Small intestine (tissue), 7 donors: ENCODE data around the gene KLK14. TPM values are rescaled to one million over a fixed set of nuclear protein-coding genes. Genes with fewer than 3 reads are reported as not detected.

Source experiments
- DNase-seq, 2 donors: peaks; one replicate each; pipeline versions ENCODE4 v3.0.0 to v3.0.0-alpha.2; 2013
- FAIRE-seq: peaks from 2 replicates; lab custom pipeline; 2012; peaks lifted over from hg19 to GRCh38; lab: Jason Lieb, UNC
- H3K27ac ChIP-seq, 3 donors: one replicate each; pipeline ENCODE4 v1.5.1; 2013; ENCODE audit warnings: low read length in 2 of 3, mild to moderate bottlenecking in 2 of 3, control low read depth in 1 of 3, inconsistent platforms in 1 of 3, low read depth in 1 of 3, moderate library complexity in 1 of 3
- H3K27me3 ChIP-seq, 3 donors: one replicate each; pipeline ENCODE4 v1.6.1; 2013; ENCODE audit warnings: low read length in 3 of 3, inconsistent platforms in 1 of 3; ENCODE audit not compliant: control insufficient read depth in 3 of 3, insufficient read depth in 3 of 3
- H3K36me3 ChIP-seq, 3 donors: one replicate each; pipeline ENCODE4 v1.6.1; 2013; ENCODE audit warnings: low read length in 3 of 3, inconsistent platforms in 1 of 3, low read depth in 1 of 3, mild to moderate bottlenecking in 1 of 3, moderate library complexity in 1 of 3; ENCODE audit not compliant: control insufficient read depth in 3 of 3, insufficient read depth in 2 of 3
- H3K4me1 ChIP-seq, 3 donors: one replicate each; pipeline ENCODE4 v1.6.1; 2013; ENCODE audit warnings: low read length in 2 of 3, inconsistent platforms in 1 of 3, low read depth in 1 of 3, mild to moderate bottlenecking in 1 of 3, moderate library complexity in 1 of 3; ENCODE audit not compliant: control insufficient read depth in 3 of 3, insufficient read depth in 2 of 3
- H3K4me3 ChIP-seq, 3 donors: one replicate each; pipeline ENCODE4 v1.5.1; 2013; ENCODE audit warnings: low read length in 3 of 3, control low read depth in 1 of 3, inconsistent platforms in 1 of 3, low read depth in 1 of 3, mild to moderate bottlenecking in 1 of 3, moderate library complexity in 1 of 3
- H3K9me3 ChIP-seq, 2 donors: one replicate each; pipeline ENCODE4 v1.6.1; 2013; ENCODE audit warnings: low read depth in 1 of 2, low read length in 1 of 2; ENCODE audit not compliant: control insufficient read depth in 2 of 2, insufficient read depth in 1 of 2
- WGBS, 3 donors: extraction: QIAGEN DNeasy Blood & Tissue Kit; methylation state at CpG; one replicate each; pipeline ENCODE4 v1.1.7; 2013; 5-methylcytosine and 5-hydroxymethylcytosine counted together
- polyA plus RNA-seq, 4 donors: library from polyadenylated mRNA; stranded (reverse) in 3 of 4; unstranded in 1 of 4; fragments of 200-250 nt in 3 of 4; fragments of 120-200 nt in 1 of 4; gene quantifications; one replicate each; pipeline versions ENCODE4 v1.2.1 to v1.2.3, GENCODE V29; 2013
- donor health status: healthy with polysubstance abuse.
- donor health status: control.
- donor health status: control.
- donor health status: Bipolar disorder and iron deficiency.
- donor health status: healthy.

The KLK14 gene
- polyA plus RNA-seq, 4 donors: 0.07 to 0.22 TPM; not detected in 2

GRCh38 chr19:51086153-51086850, 3.6 kb upstream of the KLK14 start:
- H3K4me1 ChIP-seq: no peaks in the 10 kb centered on the region
- no peak overlapping the region for H3K27ac ChIP-seq
- FAIRE-seq (no peak), DNase-seq (no peak)
- no peaks in the 10 kb centered on the region for H3K36me3 ChIP-seq
- H3K4me3 ChIP-seq: no peak overlapping the region
- no peaks in the 10 kb centered on the region for H3K9me3 ChIP-seq
- H3K27me3 ChIP-seq: no peaks in the 10 kb centered on the region
- WGBS, 3 donors: 83% methylated on average over 17 to 18 of the region's 18 CpGs

DNA sequence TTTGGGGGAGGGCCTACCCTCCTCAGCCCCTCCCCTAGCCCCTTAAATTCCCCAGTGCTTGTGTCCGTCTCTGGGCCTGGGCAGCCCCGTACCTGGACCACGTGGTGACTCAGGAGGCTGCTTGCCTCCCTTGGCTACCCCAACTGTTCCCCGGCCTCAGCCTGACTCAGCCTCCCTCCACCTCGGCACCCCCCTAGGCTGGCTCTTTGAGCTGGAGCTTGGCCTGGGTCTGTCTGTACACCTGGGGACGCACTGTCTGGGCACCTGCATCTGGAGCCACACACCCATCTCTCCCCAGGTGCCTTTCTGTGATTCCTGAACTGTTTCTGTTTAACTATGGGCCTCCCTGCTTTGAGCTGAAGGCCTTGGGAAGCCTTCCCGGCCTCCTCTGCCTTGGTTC, 1.8 kb upstream of the KLK14 start:
- DNase-seq (no peak), FAIRE-seq (no peak)
- H3K4me1 ChIP-seq: no peaks in the 10 kb centered on the region
- no peaks in the 10 kb centered on the region for H3K36me3 ChIP-seq
- no peaks in the 10 kb centered on the region for H3K9me3 ChIP-seq
- H3K27me3 ChIP-seq: no peaks in the 10 kb centered on the region
- H3K4me3 ChIP-seq: no peak overlapping the region
- 61 to 80% (median 65%) methylated on average over 7 of the region's 7 CpGs for WGBS, 3 donors
- no peak overlapping the region for H3K27ac ChIP-seq

GRCh38 chr19:51083783-51084182, 1.1 kb upstream of the KLK14 start:
- WGBS, 3 donors: 77 to 81% (median 79%) methylated on average over 13 to 14 of the region's 14 CpGs
- Histone ChIP-seq H3K4me3 (no peak overlapping the region), H3K36me3 (no peaks in the 10 kb centered on the region), H3K4me1 (no peaks in the 10 kb centered on the region), H3K9me3 (no peaks in the 10 kb centered on the region), H3K27ac (no peak overlapping the region), H3K27me3 (no peaks in the 10 kb centered on the region)
- FAIRE-seq: no peak
- DNase-seq: no peak

DNA sequence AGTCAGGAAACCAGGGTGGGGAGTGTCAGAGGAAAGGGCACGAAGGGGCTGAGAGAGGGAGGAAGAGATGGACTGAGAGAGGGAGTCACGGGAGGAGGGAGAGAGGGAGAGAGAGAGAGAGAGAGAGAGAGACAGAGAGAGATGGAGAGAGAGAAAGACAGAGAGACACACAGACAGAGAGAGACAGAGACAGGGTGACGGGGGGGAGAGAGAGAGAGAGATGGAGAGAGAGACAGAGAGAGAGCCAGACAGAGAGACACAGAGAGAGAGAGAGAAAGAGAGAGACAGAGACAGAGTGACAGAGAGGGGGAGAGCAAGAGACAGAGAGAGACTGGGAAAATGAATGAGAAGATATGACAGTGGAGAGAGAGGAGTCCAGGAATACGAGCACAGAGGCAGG, 494 bp upstream of the KLK14 start:
- Histone ChIP-seq H3K27me3 (no peaks in the 10 kb centered on the region), H3K4me3 (no peak overlapping the region), H3K9me3 (no peaks in the 10 kb centered on the region), H3K4me1 (no peaks in the 10 kb centered on the region), H3K27ac (no peak overlapping the region), H3K36me3 (no peaks in the 10 kb centered on the region)
- WGBS, 3 donors: 23 to 42% (median 37%) methylated on average over 4 of the region's 4 CpGs
- DNase-seq (no peak), FAIRE-seq (no peak)

- no peak for DNase-seq
- Histone ChIP-seq H3K4me3 (no peak overlapping the region), H3K9me3 (no peaks in the 10 kb centered on the region), H3K4me1 (no peaks in the 10 kb centered on the region), H3K27me3 (no peaks in the 10 kb centered on the region), H3K27ac (no peak overlapping the region), H3K36me3 (no peaks in the 10 kb centered on the region)
- WGBS, 3 donors: 84 to 88% (median 87%) methylated on average over 14 of the region's 14 CpGs
- FAIRE-seq: no peak
Observed at GRCh38 chr19:51081476-51081875, 1.2 kb downstream of the KLK14 start.

- H3K9me3 ChIP-seq: no peaks in the 10 kb centered on the region
- no peaks in the 10 kb centered on the region for H3K36me3 ChIP-seq
- no peak for FAIRE-seq
- WGBS, 3 donors: 79 to 82% (median 79%) methylated on average over 24 to 27 of the region's 27 CpGs
- H3K27ac ChIP-seq: no peak overlapping the region
- peaks cover 0 to 2% (median 0%) of the 10 kb centered on the region in 3 donors for H3K27me3 ChIP-seq
- DNase-seq: no peak
- H3K4me1 ChIP-seq: no peaks in the 10 kb centered on the region
- H3K4me3 ChIP-seq: no peak overlapping the region
Observed at GRCh38 chr19:51079481-51080110, 3.1 kb downstream of the KLK14 start.

DNA sequence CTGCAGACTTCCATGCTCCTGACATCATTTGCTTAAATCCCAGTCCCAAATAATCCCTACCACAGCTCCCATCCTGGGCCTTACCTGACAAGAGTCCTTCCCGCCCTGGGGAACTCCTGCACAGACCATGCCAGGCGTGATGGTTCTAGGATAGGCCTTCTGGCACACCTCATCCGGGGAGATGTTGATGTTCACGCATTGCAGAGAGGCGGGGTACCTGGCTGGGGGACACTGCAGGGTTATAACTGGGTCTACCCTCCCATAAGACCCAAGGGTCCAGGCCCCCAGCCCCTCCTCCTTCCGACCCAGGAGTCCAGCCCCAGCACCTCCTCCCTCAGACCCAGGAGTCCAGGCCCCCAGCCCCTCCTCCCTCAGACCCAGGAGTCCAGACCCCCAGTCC, 4.0 kb downstream of the KLK14 start:
- no peak overlapping the region for H3K27ac ChIP-seq
- no peaks in the 10 kb centered on the region for H3K9me3 ChIP-seq
- 74 to 89% (median 85%) methylated on average over 6 of the region's 6 CpGs for WGBS, 3 donors
- FAIRE-seq (no peak), DNase-seq (no peak)
- H3K27me3 ChIP-seq: peaks cover 0 to 2% (median 0%) of the 10 kb centered on the region in 3 donors
- no peaks in the 10 kb centered on the region for H3K36me3 ChIP-seq
- no peak overlapping the region for H3K4me3 ChIP-seq
- no peaks in the 10 kb centered on the region for H3K4me1 ChIP-seq

GRCh38 chr19:51078104-51078503, 4.6 kb downstream of the KLK14 start:
- peaks cover 0 to 2% (median 0%) of the 10 kb centered on the region in 3 donors for H3K27me3 ChIP-seq
- no peaks in the 10 kb centered on the region for H3K36me3 ChIP-seq
- H3K4me3 ChIP-seq: no peak overlapping the region
- DNase-seq (no peak), FAIRE-seq (no peak)
- no peaks in the 10 kb centered on the region for H3K4me1 ChIP-seq
- 60 to 68% (median 61%) methylated on average over 6 of the region's 6 CpGs for WGBS, 3 donors
- H3K27ac ChIP-seq: no peak overlapping the region
- H3K9me3 ChIP-seq: no peaks in the 10 kb centered on the region
